Ovary (tissue), 3 donors: ENCODE data around the gene UNC5C.

ENCODE experiments used
- CTCF ChIP-seq, 3 donors: fragments of 450-650 bp in 2 of 3; fragments of 200-600 bp in 1 of 3; IDR thresholded peaks; one replicate each; pipeline versions ENCODE4 v1.5.1 to v1.8.0; 2016 to 2022; ENCODE audit warnings: antibody characterized with exemption in 3 of 3, mild to moderate bottlenecking in 1 of 3
- EP300 ChIP-seq: sonication (generic); formaldehyde crosslinking; IDR thresholded peaks from one replicate; pipeline ENCODE4 v1.6.1; 2017; ENCODE audit warnings: antibody characterized with exemption
- POLR2A ChIP-seq: fragments of 450-650 bp; IDR thresholded peaks from one replicate; pipeline ENCODE4 v1.6.1; 2017; ENCODE audit warnings: antibody characterized with exemption, mild to moderate bottlenecking, moderate library complexity
- donor health status: DM: no; HTN: no; CAD: no.

GRCh38 chr4:95193391-95194224 is 355.2 kb downstream of the UNC5C start:
- TF ChIP-seq CTCF (IDR thresholded peaks at IDR 0.05): no peak
- no peak for TF ChIP-seq POLR2A
- no peak for TF ChIP-seq EP300
